Loucy (cell line): ENCODE measurements around the gene TRAF4.

Experiments
- EZH2phosphoT487 ChIP-seq: fragments of 200-600 bp; IDR thresholded peaks from 2 replicates; pipeline ENCODE4 v1.6.1; 2018; ENCODE audit warnings: antibody characterized with exemption, mild to moderate bottlenecking, moderate library complexity, borderline replicate concordance
- TF ChIP-seq, protein P1 (sequence below): fragments of 200-600 bp; sonication (generic); conservative IDR thresholded peaks from 2 replicates; pipeline ENCODE4 v1.5.1; 2014; ENCODE audit warnings: mild to moderate bottlenecking, antibody characterized with exemption, low read length

DNA sequence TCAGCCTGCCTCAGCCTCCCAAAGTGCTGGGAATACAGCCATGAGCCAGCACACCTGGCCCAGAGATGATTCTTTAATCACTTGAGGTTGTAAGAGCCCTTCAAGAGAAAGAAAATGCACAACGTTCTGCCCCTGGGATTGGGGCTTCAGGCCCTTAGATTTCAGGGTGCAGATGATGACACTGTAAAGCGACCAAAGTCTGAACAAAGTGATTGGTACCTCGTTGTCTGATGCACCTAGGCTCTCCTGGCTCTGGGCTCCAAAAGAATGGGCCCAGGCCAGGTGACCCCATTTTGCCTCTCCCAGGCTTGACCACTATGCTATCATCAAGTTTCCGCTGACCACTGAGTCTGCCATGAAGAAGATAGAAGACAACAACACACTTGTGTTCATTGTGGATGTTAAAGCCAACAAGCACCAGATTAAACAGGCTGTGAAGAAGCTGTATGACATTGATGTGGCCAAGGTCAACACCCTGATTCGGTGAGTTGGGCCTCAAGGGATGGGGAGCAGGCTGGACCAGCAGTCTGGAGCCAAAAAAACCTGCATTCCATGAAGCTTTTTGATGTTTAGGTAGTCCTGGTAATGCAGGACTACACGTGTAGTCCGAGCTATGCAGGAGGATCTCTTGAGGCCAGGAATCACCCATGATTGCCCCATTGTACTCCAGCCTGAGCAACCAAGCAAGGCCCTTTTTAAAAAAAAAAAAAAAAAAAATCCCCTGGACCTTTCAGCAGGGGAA, 21.2 kb upstream of the TRAF4 start:
- TF ChIP-seq, protein P1, sequence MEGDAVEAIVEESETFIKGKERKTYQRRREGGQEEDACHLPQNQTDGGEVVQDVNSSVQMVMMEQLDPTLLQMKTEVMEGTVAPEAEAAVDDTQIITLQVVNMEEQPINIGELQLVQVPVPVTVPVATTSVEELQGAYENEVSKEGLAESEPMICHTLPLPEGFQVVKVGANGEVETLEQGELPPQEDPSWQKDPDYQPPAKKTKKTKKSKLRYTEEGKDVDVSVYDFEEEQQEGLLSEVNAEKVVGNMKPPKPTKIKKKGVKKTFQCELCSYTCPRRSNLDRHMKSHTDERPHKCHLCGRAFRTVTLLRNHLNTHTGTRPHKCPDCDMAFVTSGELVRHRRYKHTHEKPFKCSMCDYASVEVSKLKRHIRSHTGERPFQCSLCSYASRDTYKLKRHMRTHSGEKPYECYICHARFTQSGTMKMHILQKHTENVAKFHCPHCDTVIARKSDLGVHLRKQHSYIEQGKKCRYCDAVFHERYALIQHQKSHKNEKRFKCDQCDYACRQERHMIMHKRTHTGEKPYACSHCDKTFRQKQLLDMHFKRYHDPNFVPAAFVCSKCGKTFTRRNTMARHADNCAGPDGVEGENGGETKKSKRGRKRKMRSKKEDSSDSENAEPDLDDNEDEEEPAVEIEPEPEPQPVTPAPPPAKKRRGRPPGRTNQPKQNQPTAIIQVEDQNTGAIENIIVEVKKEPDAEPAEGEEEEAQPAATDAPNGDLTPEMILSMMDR: no peak
- TF ChIP-seq EZH2phosphoT487: no peak
